ENCODE measurements around the gene HNRNPA3. TPM values are rescaled to one million over a fixed set of nuclear protein-coding genes. Genes with fewer than 3 reads are reported as not detected.

The HNRNPA3 gene
- total and polyA plus RNA-seq, 2 of the 13 experiments (the other 11 are each of a cell fraction or from before 2014, with no cell fraction given), result 73.3 to 97.7 TPM

- TF ChIP-seq, protein P1, sequence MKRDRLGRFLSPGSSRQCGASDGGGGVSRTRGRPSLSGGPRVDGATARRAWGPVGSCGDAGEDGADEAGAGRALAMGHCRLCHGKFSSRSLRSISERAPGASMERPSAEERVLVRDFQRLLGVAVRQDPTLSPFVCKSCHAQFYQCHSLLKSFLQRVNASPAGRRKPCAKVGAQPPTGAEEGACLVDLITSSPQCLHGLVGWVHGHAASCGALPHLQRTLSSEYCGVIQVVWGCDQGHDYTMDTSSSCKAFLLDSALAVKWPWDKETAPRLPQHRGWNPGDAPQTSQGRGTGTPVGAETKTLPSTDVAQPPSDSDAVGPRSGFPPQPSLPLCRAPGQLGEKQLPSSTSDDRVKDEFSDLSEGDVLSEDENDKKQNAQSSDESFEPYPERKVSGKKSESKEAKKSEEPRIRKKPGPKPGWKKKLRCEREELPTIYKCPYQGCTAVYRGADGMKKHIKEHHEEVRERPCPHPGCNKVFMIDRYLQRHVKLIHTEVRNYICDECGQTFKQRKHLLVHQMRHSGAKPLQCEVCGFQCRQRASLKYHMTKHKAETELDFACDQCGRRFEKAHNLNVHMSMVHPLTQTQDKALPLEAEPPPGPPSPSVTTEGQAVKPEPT (CRISPR knock-in tag; IDR thresholded peaks at IDR 0.05; ENCODE audit: low read depth), result 0 out of 2 replicates have a peak, but pooled peaks have one; percentile 58
- TF ChIP-seq PRDM15 (CRISPR knock-in tag; IDR thresholded peaks at IDR 0.05) (no peak), ASH2L (IDR thresholded peaks at IDR 0.05; ENCODE audit: insufficient read length, low read depth, low read length) (peak; percentile 97), ZNF674 (CRISPR knock-in tag; IDR thresholded peaks at IDR 0.05; ENCODE audit: low read depth) (no peak), ISL2 (CRISPR knock-in tag; IDR thresholded peaks at IDR 0.05) (peak; percentile 94), TBX2 (CRISPR knock-in tag; IDR thresholded peaks at IDR 0.05; ENCODE audit: borderline replicate concordance) (peak; percentile 96), ZNF652 (CRISPR knock-in tag; IDR thresholded peaks at IDR 0.05; ENCODE audit: borderline replicate concordance, low read depth) (peak; percentile 73), SNAPC5 (CRISPR knock-in tag; IDR thresholded peaks at IDR 0.05; ENCODE audit: borderline replicate concordance) (peak; percentile 92), ZNF10 (CRISPR knock-in tag; IDR thresholded peaks at IDR 0.05; ENCODE audit: borderline replicate concordance, low read depth) (no peak), ZSCAN12 (CRISPR knock-in tag; IDR thresholded peaks at IDR 0.05) (no peak), RCOR2 (CRISPR knock-in tag; IDR thresholded peaks at IDR 0.05) (peak; percentile 72), ZFAT (CRISPR knock-in tag; conservative IDR thresholded peaks at IDR 0.05) (no peak), RXRB (CRISPR knock-in tag; IDR thresholded peaks at IDR 0.05; ENCODE audit: borderline replicate concordance) (peak; percentile 90), ZKSCAN1 (IDR thresholded peaks at IDR 0.05; ENCODE audit: low read length) (peak; percentile 90), TCF7 (IDR thresholded peaks at IDR 0.05; ENCODE audit: low read depth) (peak; percentile 71), IKZF5 (CRISPR knock-in tag; IDR thresholded peaks at IDR 0.05) (peak; percentile 97)
- TF ChIP-seq, protein P2, sequence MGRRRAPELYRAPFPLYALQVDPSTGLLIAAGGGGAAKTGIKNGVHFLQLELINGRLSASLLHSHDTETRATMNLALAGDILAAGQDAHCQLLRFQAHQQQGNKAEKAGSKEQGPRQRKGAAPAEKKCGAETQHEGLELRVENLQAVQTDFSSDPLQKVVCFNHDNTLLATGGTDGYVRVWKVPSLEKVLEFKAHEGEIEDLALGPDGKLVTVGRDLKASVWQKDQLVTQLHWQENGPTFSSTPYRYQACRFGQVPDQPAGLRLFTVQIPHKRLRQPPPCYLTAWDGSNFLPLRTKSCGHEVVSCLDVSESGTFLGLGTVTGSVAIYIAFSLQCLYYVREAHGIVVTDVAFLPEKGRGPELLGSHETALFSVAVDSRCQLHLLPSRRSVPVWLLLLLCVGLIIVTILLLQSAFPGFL (CRISPR knock-in tag; IDR thresholded peaks at IDR 0.05), result no peak; the same call in 1 of the 2 replicates
- TF ChIP-seq, protein P3, sequence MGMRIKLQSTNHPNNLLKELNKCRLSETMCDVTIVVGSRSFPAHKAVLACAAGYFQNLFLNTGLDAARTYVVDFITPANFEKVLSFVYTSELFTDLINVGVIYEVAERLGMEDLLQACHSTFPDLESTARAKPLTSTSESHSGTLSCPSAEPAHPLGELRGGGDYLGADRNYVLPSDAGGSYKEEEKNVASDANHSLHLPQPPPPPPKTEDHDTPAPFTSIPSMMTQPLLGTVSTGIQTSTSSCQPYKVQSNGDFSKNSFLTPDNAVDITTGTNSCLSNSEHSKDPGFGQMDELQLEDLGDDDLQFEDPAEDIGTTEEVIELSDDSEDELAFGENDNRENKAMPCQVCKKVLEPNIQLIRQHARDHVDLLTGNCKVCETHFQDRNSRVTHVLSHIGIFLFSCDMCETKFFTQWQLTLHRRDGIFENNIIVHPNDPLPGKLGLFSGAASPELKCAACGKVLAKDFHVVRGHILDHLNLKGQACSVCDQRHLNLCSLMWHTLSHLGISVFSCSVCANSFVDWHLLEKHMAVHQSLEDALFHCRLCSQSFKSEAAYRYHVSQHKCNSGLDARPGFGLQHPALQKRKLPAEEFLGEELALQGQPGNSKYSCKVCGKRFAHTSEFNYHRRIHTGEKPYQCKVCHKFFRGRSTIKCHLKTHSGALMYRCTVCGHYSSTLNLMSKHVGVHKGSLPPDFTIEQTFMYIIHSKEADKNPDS (CRISPR knock-in tag; IDR thresholded peaks at IDR 0.05), result peak; percentile 94
Measured at GRCh38 chr2:177263451-177264208, 51.0 kb downstream of the HNRNPA3 start (continued).

Data from HepG2 (cell line).